T-cell (primary cell): ENCODE measurements around the gene DNAJC28. TPM values are rescaled to one million over a fixed set of nuclear protein-coding genes. Genes with fewer than 3 reads are reported as not detected.
A peak's percentile ranks its signal among the peaks of the same experiment; 100 is the strongest.

Source experiments
- ATAC-seq, 4 experiments: fragments of 200-7000 bp in 3 of 4; fragments of 150-1000 bp in 1 of 4; cut with Tn5 transposase; replicated peaks in 1 of 4; 1 replicate in 3 of 4; 2 replicates in 1 of 4; pipeline ENCODE4 v1.10.0; 2021; ENCODE audit warnings: moderate library complexity in 3 of 4, mild to moderate bottlenecking in 2 of 4, moderate number of reproducible peaks in 1 of 4
- CTCF ChIA-PET, 2 donors: fragments of 300-600 bp; sonication (Branson Sonifier 250); formaldehyde crosslinking; loops; one replicate each; lab custom pipeline; 2022; ENCODE audit warnings: antibody characterized with exemption in 2 of 2; lab: Charles Lee
- POLR2A ChIA-PET, 2 donors: fragments of 300-600 bp; sonication (Branson Sonifier 250); formaldehyde crosslinking; loops; one replicate each; lab custom pipeline; 2022; ENCODE audit warnings: antibody characterized with exemption in 2 of 2; lab: Charles Lee
- DNase-seq, 35 experiments: peaks; one replicate each; pipeline versions ENCODE4 v3.0.0 to v3.0.0-alpha.2; 2013 to 2023
- H3K27ac ChIP-seq: one replicate; pipeline ENCODE4 v1.5.1; 2013; ENCODE audit warnings: low read length
- H3K27me3 ChIP-seq, 2 experiments: replicated peaks in 1 of 2; 1 replicate in 1 of 2; 2 replicates in 1 of 2; pipeline versions ENCODE4 v1.6.1 to v1.7.0; 2013; ENCODE audit warnings: low read length in 1 of 2, mixed read lengths in 1 of 2; ENCODE audit not compliant: control insufficient read depth in 2 of 2, insufficient read depth in 2 of 2; ENCODE audit errors: extremely low read depth in 1 of 2
- H3K36me3 ChIP-seq, 2 donors: 1 replicate in 1 of 2; 2 replicates in 1 of 2; pipeline versions ENCODE4 v1.6.1 to v1.7.0; 2013; ENCODE audit warnings: low read length in 1 of 2; ENCODE audit not compliant: control insufficient read depth in 2 of 2, insufficient read depth in 1 of 2; ENCODE audit errors: extremely low read depth in 1 of 2
- H3K4me1 ChIP-seq, 2 experiments: 1 replicate in 1 of 2; 2 replicates in 1 of 2; pipeline versions ENCODE4 v1.6.1 to v1.7.0; 2013; ENCODE audit warnings: low read length in 2 of 2, mixed read lengths in 1 of 2; ENCODE audit not compliant: insufficient read depth in 2 of 2, control insufficient read depth in 1 of 2; ENCODE audit errors: extremely low read depth in 1 of 2
- H3K4me3 ChIP-seq, 2 donors: 1 replicate in 1 of 2; 2 replicates in 1 of 2; pipeline versions ENCODE4 v1.5.1 to v1.7.0; 2013; ENCODE audit warnings: mild to moderate bottlenecking in 2 of 2, low read length in 1 of 2, moderate library complexity in 1 of 2; ENCODE audit not compliant: control insufficient read depth in 1 of 2; ENCODE audit errors: extremely low read depth in 1 of 2
- H3K9me3 ChIP-seq: 2 replicates; pipeline ENCODE4 v1.7.0; 2013
- H3K27ac Mint-ChIP-seq, 2 donors: one replicate each; pipeline ENCODE4 v1.8.0; 2020 to 2021; ENCODE audit warnings: mild to moderate bottlenecking in 2 of 2, mixed read lengths in 2 of 2
- H3K27me3 Mint-ChIP-seq, 2 donors: one replicate each; pipeline ENCODE4 v1.8.0; 2021 to 2022; ENCODE audit warnings: mixed read lengths in 2 of 2
- H3K36me3 Mint-ChIP-seq: one replicate; pipeline ENCODE4 v1.8.0; 2021; ENCODE audit warnings: mixed read lengths
- H3K4me1 Mint-ChIP-seq, 3 donors: one replicate each; pipeline ENCODE4 v1.8.0; 2020 to 2022; ENCODE audit warnings: mixed read lengths in 3 of 3, mild to moderate bottlenecking in 1 of 3
- H3K4me3 Mint-ChIP-seq, 3 donors: one replicate each; pipeline ENCODE4 v1.8.0; 2020 to 2022; ENCODE audit warnings: mild to moderate bottlenecking in 3 of 3, mixed read lengths in 3 of 3, moderate library complexity in 3 of 3
- H3K9me3 Mint-ChIP-seq, 3 donors: one replicate each; pipeline ENCODE4 v1.8.0; 2020 to 2022; ENCODE audit warnings: mixed read lengths in 3 of 3
- WGBS: methylation state at CpG from one replicate; pipeline ENCODE4 v1.1.5; 2013; ENCODE audit warnings: missing lambda C conversion rate; ENCODE audit not compliant: insufficient coverage; 5-methylcytosine and 5-hydroxymethylcytosine counted together
- total RNA-seq, 35 experiments: library from RNA in 6 of 35; stranded (reverse) in 6 of 35; fragments of 120-200 nt in 1 of 35; gene quantifications; one replicate each; pipeline versions ENCODE4 v1.2.1 to v1.2.4 and lab custom pipeline; 2013 to 2026

DNAJC28 gene, protein sequence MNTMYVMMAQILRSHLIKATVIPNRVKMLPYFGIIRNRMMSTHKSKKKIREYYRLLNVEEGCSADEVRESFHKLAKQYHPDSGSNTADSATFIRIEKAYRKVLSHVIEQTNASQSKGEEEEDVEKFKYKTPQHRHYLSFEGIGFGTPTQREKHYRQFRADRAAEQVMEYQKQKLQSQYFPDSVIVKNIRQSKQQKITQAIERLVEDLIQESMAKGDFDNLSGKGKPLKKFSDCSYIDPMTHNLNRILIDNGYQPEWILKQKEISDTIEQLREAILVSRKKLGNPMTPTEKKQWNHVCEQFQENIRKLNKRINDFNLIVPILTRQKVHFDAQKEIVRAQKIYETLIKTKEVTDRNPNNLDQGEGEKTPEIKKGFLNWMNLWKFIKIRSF
- total RNA-seq (1 to 10 TPM in 1 of 5 donors, under 1 TPM in 3, not detected in 1; 0.53 to 1.2 (median 0.75) TPM), total RNA-seq (lab: John Stamatoyannopoulos, UW) (0 to 3.0 (median 0.58) reads per million in 29 experiments)
- total RNA-seq (2013), result 1.4 TPM

DNA sequence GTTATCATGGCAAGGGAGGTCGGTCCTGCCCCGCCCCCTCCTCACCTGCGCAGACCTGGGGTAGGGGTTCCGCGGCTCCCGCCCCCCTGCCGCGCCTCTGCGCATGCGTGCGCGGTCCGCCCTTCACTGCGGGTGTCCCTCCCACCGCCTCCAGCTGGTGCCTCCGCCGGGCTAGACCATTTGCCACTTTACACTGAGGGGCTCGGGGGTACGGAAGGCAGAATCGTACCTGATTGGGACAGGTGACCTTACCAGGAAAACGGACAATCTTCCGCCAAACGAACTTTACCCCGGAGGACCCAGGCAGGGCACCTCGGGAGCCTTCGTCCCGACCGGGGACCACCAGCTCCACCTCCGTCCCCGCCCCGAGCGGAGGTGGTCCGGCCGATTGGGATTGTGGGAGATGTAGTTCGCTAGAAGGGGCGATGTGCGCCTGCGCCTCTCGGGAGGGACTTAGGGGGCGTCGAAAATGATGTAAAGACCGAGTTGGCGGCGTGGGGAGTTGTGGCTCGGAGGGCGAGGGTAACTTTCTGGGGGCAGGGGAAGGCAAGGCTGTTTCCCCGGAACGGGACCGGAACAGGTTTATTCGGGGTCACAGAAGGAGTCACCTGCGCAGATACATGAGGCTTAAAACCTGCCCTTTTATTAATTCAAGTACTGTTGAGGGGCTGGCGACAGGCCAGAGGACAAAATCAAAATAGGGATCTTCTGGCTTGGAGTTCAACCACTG, at the start of gene DNAJC28:
DNAJC28 (minus strand) TSS at position 344 of the 730 bp plus-strand sequence. CDS start 2,323 bp downstream, outside the sequence.
- peak within 1 kb of the TSS; percentile 81 to 90 for H3K4me3 ChIP-seq
- peaks cover 0 to 5% of the 10 kb centered on the region in 2 experiments for H3K27me3 ChIP-seq
- peak within 1 kb of the TSS; percentile 59 for H3K27ac ChIP-seq
- DNase-seq (peak; percentile 80 to 97 (median 90)), ATAC-seq (peak; percentile 96 to 99 (median 97))
- ChIA-PET CTCF (interaction anchor here (1.1 to 2.5 kb wide), 4 partner anchors 11 to 52 kb away, joined by 3 to 42 read pairs (median 6); partner anchors contain the start of gene TMEM50B (in 2 of the 2)), POLR2A (interaction anchor here (0.5 to 1.6 kb wide), 5 partner anchors 11 to 643 kb away, joined by 3 to 19 read pairs (median 4); partner anchors contain the start of gene TMEM50B (in 2 of the 2))
- Mint-ChIP-seq H3K4me3 (peak within 1 kb of the TSS; percentile 84 to 91 (median 89)), H3K27ac (peak within 1 kb of the TSS; percentile 78 to 92), H3K4me1 (peaks cover 10 to 14% (median 11%) of the 10 kb centered on the region in 3 donors), H3K36me3 (no peaks in the 10 kb centered on the region), H3K27me3 (no peaks in the 10 kb centered on the region), H3K9me3 (no peaks in the 10 kb centered on the region)
- H3K4me1 ChIP-seq, result peaks cover 5 to 13% of the 10 kb centered on the region in 2 experiments
- H3K36me3 ChIP-seq, result no peaks in the 10 kb centered on the region
- WGBS, result under 1% methylated on average over 51 of the region's 52 CpGs
- H3K9me3 ChIP-seq, result no peaks in the 10 kb centered on the region

DNA sequence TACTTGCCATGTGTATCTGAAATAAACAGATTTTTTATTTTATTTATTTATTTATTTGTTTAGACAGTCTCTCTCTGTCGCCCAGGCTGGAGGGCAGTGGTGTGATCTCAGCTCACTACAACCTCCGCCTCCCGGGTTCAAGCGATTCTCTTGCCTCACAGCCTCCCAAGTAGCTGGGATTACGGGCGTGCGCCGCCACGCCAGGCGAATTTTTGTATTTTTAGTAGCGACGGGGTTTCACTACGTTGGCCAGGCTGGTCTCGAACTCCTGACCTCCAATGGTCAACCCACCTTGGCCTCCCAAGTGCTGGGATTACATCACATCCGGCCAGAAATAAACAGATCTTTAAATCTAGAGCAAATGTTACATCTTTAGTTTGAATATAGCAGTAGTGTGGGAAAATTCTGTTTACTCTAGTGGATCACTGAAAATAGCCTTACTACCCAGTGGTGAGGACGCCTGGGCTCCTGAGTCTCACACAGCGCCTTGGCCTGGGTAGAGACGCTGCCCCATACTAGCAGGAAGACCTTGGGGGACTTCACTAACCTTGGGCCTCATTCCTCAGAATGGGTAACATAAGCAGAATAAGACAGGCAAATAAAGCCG, 49.7 kb upstream of the DNAJC28 start:
- no peaks in the 10 kb centered on the region for H3K27me3 ChIP-seq
- Mint-ChIP-seq H3K9me3 (no peaks in the 10 kb centered on the region), H3K27ac (peak overlapping the region; percentile 100), H3K4me1 (peaks cover 46 to 50% (median 49%) of the 10 kb centered on the region in 3 donors), H3K27me3 (no peaks in the 10 kb centered on the region), H3K4me3 (peak overlapping the region; percentile 94 to 99 (median 98)), H3K36me3 (peaks cover 20% of the 10 kb centered on the region)
- DNase-seq (peak in 1 of 35 experiments; percentile 37), ATAC-seq (no peak)
- peak overlapping the region; percentile 100 for H3K27ac ChIP-seq
- CTCF ChIA-PET, result interaction anchor here (0.6 to 1.7 kb wide), 2 partner anchors 65 to 1098 kb away, joined by 3 to 7 read pairs; no protein-coding TSS in a partner anchor
- 68% methylated on average over 11 of the region's 19 CpGs for WGBS
- peaks cover 0 to 23% of the 10 kb centered on the region in 2 donors for H3K36me3 ChIP-seq
- POLR2A ChIA-PET, result interaction anchor here (0.6 to 2.6 kb wide), 3 partner anchors 48 to 61 kb away, joined by 3 to 14 read pairs (median 4); partner anchors contain the start of genes DONSON (in 1 of the 2) and TMEM50B (in 1 of the 2)
- H3K4me3 ChIP-seq, result peak overlapping the region; percentile 94 to 100
- H3K4me1 ChIP-seq, result peaks cover 17 to 41% of the 10 kb centered on the region in 2 experiments
- H3K9me3 ChIP-seq, result no peaks in the 10 kb centered on the region

DNA sequence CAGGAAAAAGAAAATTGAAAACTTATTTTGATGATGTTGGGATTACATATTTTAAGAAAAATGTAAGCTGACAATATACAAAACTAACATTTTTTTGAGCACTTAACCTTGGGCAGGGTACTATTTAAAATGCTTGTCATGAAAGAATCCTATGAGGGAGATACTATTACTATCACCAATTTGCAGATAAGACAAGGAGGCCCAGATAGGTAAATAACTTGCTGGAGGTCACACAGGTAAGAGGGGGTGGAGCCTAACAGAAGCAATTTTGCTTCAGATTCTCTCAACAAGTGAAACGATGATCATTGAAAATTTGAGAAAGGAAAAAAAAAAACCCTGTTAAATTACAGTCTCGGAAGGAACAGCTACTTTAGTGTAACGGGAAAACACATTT, 49.2 kb upstream of the DNAJC28 start:
- H3K27ac Mint-ChIP-seq, result peak overlapping the region; percentile 83 to 89
- no peaks in the 10 kb centered on the region for H3K9me3 ChIP-seq
- POLR2A ChIA-PET, result interaction anchor here in 1 of 2 donors (0.9 kb wide), 1 partner anchor 48 kb away, joined by 3 read pairs; no protein-coding TSS in a partner anchor
- H3K36me3 Mint-ChIP-seq, result peaks cover 17% of the 10 kb centered on the region
- H3K4me3 Mint-ChIP-seq, result peak overlapping the region; percentile 65 to 99 (median 98)
- no peak for DNase-seq
- H3K36me3 ChIP-seq, result peaks cover 0 to 28% of the 10 kb centered on the region in 2 donors
- H3K27me3 ChIP-seq, result no peaks in the 10 kb centered on the region
- H3K27me3 Mint-ChIP-seq, result no peaks in the 10 kb centered on the region
- H3K9me3 Mint-ChIP-seq, result no peaks in the 10 kb centered on the region
- no CpG with 5 or more reads among the region's 3 CpGs for WGBS
- H3K27ac ChIP-seq, result peak overlapping the region; percentile 100
- CTCF ChIA-PET, result interaction anchor here (0.6 to 1.7 kb wide), 2 partner anchors 65 to 1098 kb away, joined by 3 to 7 read pairs; no protein-coding TSS in a partner anchor
- H3K4me1 ChIP-seq, result peaks cover 14 to 37% of the 10 kb centered on the region in 2 experiments
- ATAC-seq, result no peak
- H3K4me3 ChIP-seq, result no peak overlapping the region
- peaks cover 41 to 45% (median 44%) of the 10 kb centered on the region in 3 donors for H3K4me1 Mint-ChIP-seq

DNA sequence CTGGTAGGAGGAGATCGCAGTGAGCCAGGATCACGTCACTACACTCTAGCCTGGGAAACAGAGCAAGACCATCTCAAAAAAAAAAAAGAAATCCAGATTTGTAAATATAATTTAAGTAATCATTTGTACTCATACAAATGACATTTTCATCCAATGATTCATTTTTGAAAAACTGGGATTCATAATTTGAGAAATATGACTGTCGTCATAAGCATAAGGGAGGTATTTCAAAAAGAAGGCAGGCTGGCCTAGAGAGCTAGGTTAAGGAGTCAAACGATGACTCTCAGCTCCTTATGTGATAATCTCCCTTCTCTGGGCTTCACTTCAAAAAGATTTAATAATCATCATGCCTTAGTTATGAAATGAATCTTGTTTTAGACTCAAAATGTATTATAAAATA, 48.1 kb upstream of the DNAJC28 start:
- Mint-ChIP-seq H3K36me3 (peaks cover 23% of the 10 kb centered on the region), H3K27ac (no peak overlapping the region), H3K27me3 (no peaks in the 10 kb centered on the region), H3K4me3 (no peak overlapping the region), H3K4me1 (peaks cover 32 to 37% (median 34%) of the 10 kb centered on the region in 3 donors), H3K9me3 (no peaks in the 10 kb centered on the region)
- no peak for ATAC-seq
- peaks cover 0 to 36% of the 10 kb centered on the region in 2 donors for H3K36me3 ChIP-seq
- CTCF ChIA-PET, result interaction anchor here in 1 of 2 donors (0.6 to 1.0 kb wide), 3 partner anchors 12 to 281 kb away, joined by 3 read pairs; no protein-coding TSS in a partner anchor
- POLR2A ChIA-PET, result no interaction called here
- DNase-seq, result no peak
- H3K27ac ChIP-seq, result no peak overlapping the region
- peaks cover 14 to 26% of the 10 kb centered on the region in 2 experiments for H3K4me1 ChIP-seq
- no peaks in the 10 kb centered on the region for H3K9me3 ChIP-seq
- no peak overlapping the region for H3K4me3 ChIP-seq
- no CpG with 5 or more reads among the region's 4 CpGs for whole genome bisulfite sequencing
- H3K27me3 ChIP-seq, result no peaks in the 10 kb centered on the region

DNA sequence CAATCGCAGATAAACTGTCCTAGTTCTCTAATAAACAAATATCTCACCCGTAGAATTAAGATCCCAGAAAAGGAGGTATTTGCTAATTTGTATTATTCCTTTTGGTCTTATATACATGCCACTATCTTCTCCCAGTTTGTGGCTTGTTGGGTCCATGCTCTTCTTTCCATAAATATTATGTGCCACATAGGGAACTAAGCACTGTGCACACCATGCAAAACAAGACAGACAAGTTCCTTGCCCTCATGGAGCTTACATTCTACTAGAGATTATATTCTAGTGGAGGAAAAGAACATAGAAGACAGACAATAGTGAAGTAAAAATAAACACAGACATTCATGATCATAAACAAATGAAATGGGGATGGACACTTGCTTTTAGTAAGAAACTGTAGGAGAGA, 45.7 kb upstream of the DNAJC28 start:
- Mint-ChIP-seq H3K4me3 (no peak overlapping the region), H3K9me3 (no peaks in the 10 kb centered on the region), H3K36me3 (peaks cover 33% of the 10 kb centered on the region), H3K27ac (no peak overlapping the region), H3K4me1 (peaks cover 19 to 28% (median 24%) of the 10 kb centered on the region in 3 donors), H3K27me3 (no peaks in the 10 kb centered on the region)
- POLR2A ChIA-PET, result interaction anchor here (0.5 to 0.6 kb wide), 2 partner anchors 19 to 76 kb away, joined by 3 to 5 read pairs; no protein-coding TSS in a partner anchor
- no peaks in the 10 kb centered on the region for H3K9me3 ChIP-seq
- no peaks in the 10 kb centered on the region for H3K27me3 ChIP-seq
- no peak overlapping the region for H3K4me3 ChIP-seq
- no peak for ATAC-seq
- no CpG with 5 or more reads among the region's 2 CpGs for WGBS
- CTCF ChIA-PET, result no interaction called here
- peaks cover 3 to 60% of the 10 kb centered on the region in 2 donors for H3K36me3 ChIP-seq
- H3K27ac ChIP-seq, result no peak overlapping the region
- DNase-seq, result no peak
- peaks cover 10 to 17% of the 10 kb centered on the region in 2 experiments for H3K4me1 ChIP-seq
